IPS DF 4.7 (cell line): Measurements from ENCODE around the gene FSIP1.

Experiments used
- DNase-seq: peaks from one replicate; pipeline ENCODE4 v3.0.0-alpha.2; 2013; ENCODE audit warnings: low spot score; ENCODE audit errors: extremely low read depth

FSIP1 gene

GRCh38 chr15:39720621-39721611 is 61.7 kb downstream of the FSIP1 start:
- no peak for DNase-seq

GRCh38 chr15:39720081-39720480 is 62.6 kb downstream of the FSIP1 start:
- no peak for DNase-seq

GRCh38 chr15:39719109-39719508 is 63.5 kb downstream of the FSIP1 start:
- DNase-seq: no peak

GRCh38 chr15:39717134-39717533 is 65.5 kb downstream of the FSIP1 start:
- DNase-seq: no peak

GRCh38 chr15:39714251-39714650 is 68.4 kb downstream of the FSIP1 start:
- no peak for DNase-seq

GRCh38 chr15:39713846-39714245 is 68.8 kb downstream of the FSIP1 start:
- no peak for DNase-seq

- no peak for DNase-seq
Observed at GRCh38 chr15:39710681-39711080, 72.0 kb downstream of the FSIP1 start.

- no peak for DNase-seq
Observed at GRCh38 chr15:39709941-39710340, 72.7 kb downstream of the FSIP1 start.

- DNase-seq: no peak
Observed at GRCh38 chr15:39706206-39706605, 76.4 kb downstream of the FSIP1 start.

GRCh38 chr15:39704689-39705088 is 78.0 kb downstream of the FSIP1 start:
- no peak for DNase-seq

- DNase-seq: no peak
Observed at GRCh38 chr15:39704235-39704634, 78.4 kb downstream of the FSIP1 start.

GRCh38 chr15:39701988-39702387 is 80.7 kb downstream of the FSIP1 start:
- no peak for DNase-seq

- DNase-seq: no peak
Observed at GRCh38 chr15:39700375-39700700, 82.3 kb downstream of the FSIP1 start.

GRCh38 chr15:39699516-39700374 is 82.9 kb downstream of the FSIP1 start:
- no peak for DNase-seq

GRCh38 chr15:39698444-39699390 is 83.9 kb downstream of the FSIP1 start:
- no peak for DNase-seq

- no peak for DNase-seq
Observed at GRCh38 chr15:39697509-39697908, 85.1 kb downstream of the FSIP1 start.

GRCh38 chr15:39695793-39696192 is 86.8 kb downstream of the FSIP1 start:
- DNase-seq: no peak

- no peak for DNase-seq
Observed at GRCh38 chr15:39692356-39693327, 90.0 kb downstream of the FSIP1 start.

GRCh38 chr15:39690881-39691634 is 91.6 kb downstream of the FSIP1 start:
- DNase-seq: no peak
